ENCODE measurements around the gene ITGAE. TPM values are rescaled to one million over a fixed set of nuclear protein-coding genes. Genes with fewer than 3 reads are reported as not detected.

Gene ITGAE
- total RNA-seq, 1 experiment from 2014 or later = 14.7 TPM

GRCh38 chr17:3773966-3774365 is 27.0 kb downstream of the ITGAE start:
- Mint-ChIP-seq H3K4me1 (ENCODE audit: low read depth, unreplicated experiment) (no peaks in the 10 kb centered on the region), H3K4me3 (ENCODE audit: low read depth, unreplicated experiment) (no peak overlapping the region), H3K27me3 (ENCODE audit: unreplicated experiment) (peaks cover 2% of the 10 kb centered on the region), H3K36me3 (ENCODE audit: insufficient read depth, unreplicated experiment) (no peaks in the 10 kb centered on the region), H3K27ac (ENCODE audit: unreplicated experiment) (no peak overlapping the region), H3K9me3 (ENCODE audit: low read depth, unreplicated experiment) (no peaks in the 10 kb centered on the region)
- CTCF ChIA-PET = no interaction called here
- BruUV-seq (replicated peaks) = no TSS peak
- TF ChIP-seq, protein P1, sequence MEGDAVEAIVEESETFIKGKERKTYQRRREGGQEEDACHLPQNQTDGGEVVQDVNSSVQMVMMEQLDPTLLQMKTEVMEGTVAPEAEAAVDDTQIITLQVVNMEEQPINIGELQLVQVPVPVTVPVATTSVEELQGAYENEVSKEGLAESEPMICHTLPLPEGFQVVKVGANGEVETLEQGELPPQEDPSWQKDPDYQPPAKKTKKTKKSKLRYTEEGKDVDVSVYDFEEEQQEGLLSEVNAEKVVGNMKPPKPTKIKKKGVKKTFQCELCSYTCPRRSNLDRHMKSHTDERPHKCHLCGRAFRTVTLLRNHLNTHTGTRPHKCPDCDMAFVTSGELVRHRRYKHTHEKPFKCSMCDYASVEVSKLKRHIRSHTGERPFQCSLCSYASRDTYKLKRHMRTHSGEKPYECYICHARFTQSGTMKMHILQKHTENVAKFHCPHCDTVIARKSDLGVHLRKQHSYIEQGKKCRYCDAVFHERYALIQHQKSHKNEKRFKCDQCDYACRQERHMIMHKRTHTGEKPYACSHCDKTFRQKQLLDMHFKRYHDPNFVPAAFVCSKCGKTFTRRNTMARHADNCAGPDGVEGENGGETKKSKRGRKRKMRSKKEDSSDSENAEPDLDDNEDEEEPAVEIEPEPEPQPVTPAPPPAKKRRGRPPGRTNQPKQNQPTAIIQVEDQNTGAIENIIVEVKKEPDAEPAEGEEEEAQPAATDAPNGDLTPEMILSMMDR (IDR thresholded peaks at IDR 0.05; ENCODE audit: unreplicated experiment) = no peak
- no peak for DNase-seq
- intact Hi-C loops (cut with micrococcal nuclease; ENCODE audit: unreplicated experiment) = no loop called here

GRCh38 chr17:3773511-3773910 is 27.5 kb downstream of the ITGAE start:
- no peak for DNase-seq
- TF ChIP-seq, protein P1 (IDR thresholded peaks at IDR 0.05; ENCODE audit: unreplicated experiment) = no peak
- Mint-ChIP-seq H3K36me3 (ENCODE audit: insufficient read depth, unreplicated experiment) (no peaks in the 10 kb centered on the region), H3K4me1 (ENCODE audit: low read depth, unreplicated experiment) (no peaks in the 10 kb centered on the region), H3K27me3 (ENCODE audit: unreplicated experiment) (peaks cover 6% of the 10 kb centered on the region), H3K4me3 (ENCODE audit: low read depth, unreplicated experiment) (no peak overlapping the region), H3K9me3 (ENCODE audit: low read depth, unreplicated experiment) (no peaks in the 10 kb centered on the region), H3K27ac (ENCODE audit: unreplicated experiment) (no peak overlapping the region)
- CTCF ChIA-PET = no interaction called here
- no TSS peak for BruUV-seq (replicated peaks)
- intact Hi-C loops (cut with micrococcal nuclease; ENCODE audit: unreplicated experiment) = no loop called here

GRCh38 chr17:3772764-3773163 is 28.2 kb downstream of the ITGAE start:
- H3K27me3 Mint-ChIP-seq (ENCODE audit: unreplicated experiment) = peaks cover 8% of the 10 kb centered on the region
- no peak overlapping the region for H3K4me3 Mint-ChIP-seq (ENCODE audit: low read depth, unreplicated experiment)
- no peaks in the 10 kb centered on the region for H3K4me1 Mint-ChIP-seq (ENCODE audit: low read depth, unreplicated experiment)
- no peaks in the 10 kb centered on the region for H3K9me3 Mint-ChIP-seq (ENCODE audit: low read depth, unreplicated experiment)
- DNase-seq = no peak
- H3K27ac Mint-ChIP-seq (ENCODE audit: unreplicated experiment) = no peak overlapping the region
- BruUV-seq (replicated peaks) = no TSS peak
- intact Hi-C loops (cut with micrococcal nuclease; ENCODE audit: unreplicated experiment) = no loop called here
- CTCF ChIA-PET = no interaction called here
- TF ChIP-seq, protein P1 (IDR thresholded peaks at IDR 0.05; ENCODE audit: unreplicated experiment) = no peak
- H3K36me3 Mint-ChIP-seq (ENCODE audit: insufficient read depth, unreplicated experiment) = no peaks in the 10 kb centered on the region

GRCh38 chr17:3771140-3771539 is 29.8 kb downstream of the ITGAE start:
- CTCF ChIA-PET = no interaction called here
- Mint-ChIP-seq H3K4me3 (ENCODE audit: low read depth, unreplicated experiment) (no peak overlapping the region), H3K27me3 (ENCODE audit: unreplicated experiment) (peaks cover 10% of the 10 kb centered on the region), H3K9me3 (ENCODE audit: low read depth, unreplicated experiment) (no peaks in the 10 kb centered on the region), H3K36me3 (ENCODE audit: insufficient read depth, unreplicated experiment) (no peaks in the 10 kb centered on the region), H3K4me1 (ENCODE audit: low read depth, unreplicated experiment) (no peaks in the 10 kb centered on the region), H3K27ac (ENCODE audit: unreplicated experiment) (no peak overlapping the region)
- no TSS peak for BruUV-seq (replicated peaks)
- DNase-seq = no peak
- TF ChIP-seq, protein P1 (IDR thresholded peaks at IDR 0.05; ENCODE audit: unreplicated experiment) = no peak
- intact Hi-C loops (cut with micrococcal nuclease; ENCODE audit: unreplicated experiment) = no loop called here
